Glomerular endothelial cell (primary cell): Measurements from ENCODE around the gene LFNG. TPM values are rescaled to one million over a fixed set of nuclear protein-coding genes. Genes with fewer than 3 reads are reported as not detected.
"Not testable (repeated sequence)": the region's sequence is repeated elsewhere in the genome, so short reads cannot be mapped to it uniquely, and the experiment has no call there.

Experiments used
- DNase-seq: peaks from one replicate; pipeline ENCODE4 v3.0.0-alpha.2; 2011; ENCODE audit warnings: low read depth, low spot score; ENCODE audit errors: extremely low read depth
- total RNA-seq: library from RNA; depleted of rRNA; stranded (reverse); fragments of >200 nt; gene quantifications from 2 replicates; pipeline ENCODE4 v1.2.3, GENCODE V29; 2015

Gene LFNG
- total RNA-seq, 1 donor from 2014 or later: 14.8 TPM

DNA sequence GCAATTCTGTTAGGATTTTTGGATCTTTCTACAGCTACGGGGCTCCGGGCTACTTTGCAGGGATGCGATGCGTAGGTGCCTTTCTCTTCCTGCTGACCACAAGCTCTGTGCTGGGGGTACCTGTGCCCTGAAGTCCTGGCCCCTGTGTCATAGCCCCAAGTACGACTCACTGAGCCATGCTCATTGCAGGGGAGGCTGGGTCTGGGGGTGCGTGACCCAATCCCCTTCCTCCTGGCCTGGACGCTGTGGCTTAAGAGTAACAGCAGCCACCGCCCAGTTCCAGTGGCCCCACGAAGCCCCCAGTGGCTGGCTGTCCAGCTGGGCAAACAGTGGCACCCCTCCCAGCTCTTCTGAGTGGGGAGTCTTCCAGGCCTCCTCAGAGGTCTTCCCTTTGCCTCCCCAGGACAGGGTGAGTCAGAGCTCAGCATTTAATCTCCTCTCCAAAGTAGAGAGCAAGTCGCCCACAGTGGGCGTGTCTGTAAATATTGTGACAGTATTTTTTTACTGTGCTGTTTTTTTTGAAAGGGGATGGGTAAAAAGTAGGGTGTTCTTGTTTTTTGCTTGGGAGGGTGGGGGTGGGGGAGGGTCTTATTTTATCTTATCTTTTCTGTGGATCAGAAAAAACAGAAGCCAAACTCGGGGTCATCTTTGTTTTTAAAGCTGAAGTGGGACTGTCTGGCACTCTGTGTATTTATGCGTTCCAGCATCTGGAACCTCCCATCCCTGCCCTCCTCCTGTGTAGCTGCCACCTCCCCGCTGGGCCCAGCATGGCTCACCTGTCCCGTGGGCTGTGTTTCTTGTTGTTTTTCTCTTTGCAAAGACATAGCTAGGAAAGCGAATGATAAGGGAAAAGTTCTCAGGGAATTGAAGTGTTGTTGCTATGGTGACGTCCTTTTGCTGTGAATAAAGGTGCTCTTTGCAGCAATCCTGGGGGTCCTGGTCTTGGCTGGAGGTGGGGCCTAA, 8.2 kb downstream of the LFNG start:
- DNase-seq: no peak

DNA sequence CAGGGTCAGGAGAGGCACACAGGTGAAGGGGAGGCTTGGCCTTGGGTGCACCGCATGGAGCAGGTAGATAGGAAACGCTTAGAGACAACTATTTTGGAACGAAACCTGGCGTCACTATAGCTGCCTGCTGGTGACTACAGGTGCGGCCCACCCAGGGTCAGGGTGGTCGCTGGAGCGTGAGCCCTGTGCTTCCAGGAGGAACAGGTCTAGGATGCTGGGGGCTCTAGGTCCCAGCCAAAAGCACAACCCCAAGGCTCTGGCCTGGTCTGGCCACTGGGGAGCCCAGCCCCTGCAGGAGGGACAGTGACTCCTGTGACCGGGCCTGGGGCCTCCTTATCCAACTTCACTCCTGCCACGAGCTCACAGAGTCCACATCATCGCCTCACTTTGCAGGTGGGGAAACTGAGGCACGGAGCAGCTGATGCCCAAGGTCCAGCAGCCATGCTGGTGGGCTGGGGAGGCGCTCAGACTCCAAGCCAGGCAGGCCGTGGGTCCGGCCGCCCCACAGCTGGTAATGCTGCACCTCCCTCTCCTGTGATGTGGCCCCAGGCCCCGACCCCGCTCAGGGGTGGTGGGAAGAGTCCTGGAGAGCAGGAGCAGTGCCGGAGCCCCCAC, 9.0 kb downstream of the LFNG start:
- DNase-seq: no peak

DNA sequence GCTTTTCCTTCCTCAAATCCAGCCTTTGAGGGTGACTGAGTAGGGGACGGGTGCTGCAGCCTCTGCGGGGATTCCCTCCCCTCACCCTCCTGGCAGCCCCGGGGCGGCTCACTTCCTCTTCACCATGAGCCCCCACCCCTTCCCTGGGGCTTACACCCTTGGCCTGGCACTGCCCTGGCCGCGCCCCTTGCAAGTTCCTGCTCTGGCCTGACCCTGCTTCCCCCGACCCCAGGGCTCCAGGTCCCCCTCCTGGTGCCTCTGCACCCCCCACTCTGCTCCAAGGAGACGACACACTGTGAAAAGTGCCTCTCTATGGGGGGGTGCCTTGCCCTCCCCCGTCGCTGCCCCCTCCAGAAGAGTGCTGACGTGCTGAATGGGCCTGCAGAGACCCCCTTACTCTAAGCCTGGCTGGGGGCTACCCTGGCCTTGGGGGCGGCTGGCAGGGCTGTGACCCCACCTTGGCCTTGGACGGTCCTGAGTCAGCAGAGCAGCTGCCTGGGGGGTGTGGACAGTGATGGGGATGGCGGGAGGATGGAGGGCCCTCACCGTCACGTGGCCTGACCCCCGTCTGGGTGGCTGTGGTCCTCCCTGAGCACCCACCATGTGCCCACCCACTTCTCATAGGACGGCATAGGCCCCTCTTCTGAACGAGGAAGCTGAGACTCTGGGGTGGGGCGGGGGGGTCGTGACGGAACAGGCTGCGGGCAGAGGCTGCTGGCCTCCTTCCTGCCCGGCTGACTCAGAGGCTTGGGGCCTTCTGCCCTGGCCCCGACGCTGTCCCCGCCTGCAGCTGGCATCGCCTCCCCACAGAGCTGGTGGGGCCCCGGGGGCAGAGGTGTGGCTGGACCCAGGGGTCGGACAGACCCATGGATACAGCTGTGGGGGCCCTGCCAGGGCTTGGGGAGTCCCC, 9.8 kb downstream of the LFNG start:
- no peak for DNase-seq

DNA sequence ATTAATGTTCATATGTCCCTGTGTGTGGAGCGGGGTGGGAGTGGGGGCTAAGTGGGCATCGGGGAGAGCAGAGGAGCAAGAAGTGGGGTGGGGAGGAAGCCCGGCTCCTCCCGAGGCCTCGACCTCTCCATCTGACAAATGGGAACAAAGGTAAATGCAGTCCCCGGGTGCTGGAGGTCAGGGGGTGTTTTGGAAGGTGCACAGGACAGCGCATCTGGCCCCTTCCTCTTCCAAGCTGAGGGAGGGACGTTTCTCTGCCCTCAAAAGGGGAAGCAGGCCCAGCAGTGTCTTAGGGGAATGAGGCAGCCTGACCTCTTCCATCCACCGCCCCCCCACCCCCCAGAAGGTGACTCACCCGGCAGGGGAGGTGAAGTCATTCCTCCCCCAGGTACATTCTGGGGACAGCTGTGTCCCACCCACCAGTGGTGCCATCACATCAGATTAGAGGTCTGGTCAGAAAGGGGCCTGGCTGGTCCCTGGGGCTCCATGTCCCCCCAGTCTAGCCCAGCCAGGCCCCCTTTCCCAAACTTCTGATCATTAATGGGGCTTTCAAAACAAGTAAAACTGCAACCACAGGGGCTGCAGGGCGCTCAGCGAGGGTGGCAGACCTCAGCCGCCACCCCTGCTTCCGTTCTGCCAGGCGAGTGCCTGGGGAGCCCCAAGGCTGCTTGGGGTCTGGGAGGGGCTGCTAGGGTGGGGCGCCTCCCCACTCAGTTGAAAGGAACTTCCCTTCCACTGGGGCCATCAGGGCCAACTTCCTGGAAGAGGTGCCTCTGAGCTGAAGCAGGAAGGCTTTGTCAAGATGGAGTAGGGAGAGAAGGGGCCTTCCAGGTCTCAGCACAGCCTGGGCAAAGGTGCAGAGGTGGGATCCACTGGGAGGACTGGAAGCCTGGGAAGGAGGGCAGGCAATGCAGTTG, 10.8 kb downstream of the LFNG start:
- no peak for DNase-seq

DNA sequence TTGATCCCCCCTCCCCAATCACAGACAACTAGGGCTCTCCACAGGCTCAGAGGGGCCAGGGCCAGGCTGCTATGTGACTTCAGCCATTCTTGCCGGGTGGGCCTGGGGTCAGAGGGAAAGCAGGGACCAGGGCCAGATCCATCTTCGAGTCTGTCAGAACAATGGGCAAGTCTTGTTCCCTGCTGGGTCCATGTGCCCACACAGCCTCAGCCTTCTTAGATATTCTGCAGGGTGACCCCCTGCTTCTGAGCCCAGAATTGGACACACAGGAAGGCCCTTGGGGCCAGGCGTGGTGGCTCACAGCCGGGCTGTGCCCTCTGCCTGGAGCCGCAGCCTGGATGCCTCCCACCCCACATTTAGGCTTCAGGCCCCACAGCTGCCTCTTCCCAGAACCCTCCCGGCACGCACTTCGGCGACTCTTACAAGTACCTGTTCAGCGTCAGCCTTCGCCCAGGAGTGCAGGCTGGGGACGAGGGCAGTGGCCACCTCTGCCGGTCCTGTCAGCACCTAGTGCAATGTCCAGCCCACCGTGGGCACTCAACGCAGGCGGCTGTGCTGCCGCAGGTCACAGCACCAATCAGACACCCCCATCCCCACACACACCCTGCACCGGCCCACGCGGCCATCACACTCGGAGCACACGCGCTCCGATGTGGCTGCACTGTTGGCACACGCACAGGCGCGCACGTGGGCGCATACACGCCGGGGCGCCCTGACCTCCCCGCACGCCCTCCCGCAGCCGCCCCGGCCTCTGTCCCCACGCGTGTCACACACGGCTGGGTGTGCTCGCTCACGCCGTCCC, 11.6 kb downstream of the LFNG start:
- DNase-seq: not testable (repeated sequence)

DNA sequence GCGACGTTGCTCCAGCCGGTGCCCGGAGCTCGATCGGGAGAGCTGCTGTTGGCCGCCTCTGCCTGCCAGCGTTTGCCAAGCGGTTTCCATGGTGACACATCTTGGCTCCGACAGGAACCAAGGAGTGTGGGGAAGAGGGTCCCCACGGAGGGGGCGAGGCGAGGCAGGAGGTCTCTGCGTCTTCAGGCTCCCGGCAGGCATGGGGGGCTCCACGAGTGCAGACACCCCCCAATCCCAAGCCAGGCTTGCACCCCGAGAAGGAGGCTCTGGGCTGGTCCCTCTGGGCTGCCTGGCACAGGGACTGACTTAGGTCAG, 12.2 kb downstream of the LFNG start:
- DNase-seq: not testable (repeated sequence)

DNA sequence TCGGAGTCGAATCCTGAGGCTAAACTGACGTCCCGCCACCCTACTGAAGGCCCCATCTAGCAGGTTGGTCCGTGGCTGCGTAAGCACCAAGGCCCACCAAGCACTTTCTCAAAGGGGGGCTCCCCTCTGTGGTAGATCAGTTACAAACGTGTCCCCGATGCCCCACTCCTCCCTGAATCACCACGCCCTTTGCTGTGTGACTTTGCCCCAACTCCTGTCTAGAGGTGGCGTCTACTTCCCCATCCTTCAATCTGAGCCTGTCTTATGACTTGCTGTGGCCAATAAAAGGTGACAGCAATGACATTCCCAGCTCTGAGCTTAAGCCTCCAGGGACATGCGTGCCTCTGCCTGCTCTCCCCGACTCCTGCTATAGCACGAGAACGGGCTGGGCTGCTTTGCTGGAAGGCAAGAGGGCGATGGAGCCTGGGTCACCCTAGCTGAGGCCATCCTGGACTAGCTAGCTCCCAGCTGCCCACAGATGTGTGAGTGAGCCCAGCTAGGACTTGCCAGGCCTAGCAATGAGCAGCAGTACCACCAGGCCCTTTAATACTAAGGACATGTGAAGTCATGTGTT, 12.7 kb downstream of the LFNG start:
- not testable (repeated sequence) for DNase-seq

DNA sequence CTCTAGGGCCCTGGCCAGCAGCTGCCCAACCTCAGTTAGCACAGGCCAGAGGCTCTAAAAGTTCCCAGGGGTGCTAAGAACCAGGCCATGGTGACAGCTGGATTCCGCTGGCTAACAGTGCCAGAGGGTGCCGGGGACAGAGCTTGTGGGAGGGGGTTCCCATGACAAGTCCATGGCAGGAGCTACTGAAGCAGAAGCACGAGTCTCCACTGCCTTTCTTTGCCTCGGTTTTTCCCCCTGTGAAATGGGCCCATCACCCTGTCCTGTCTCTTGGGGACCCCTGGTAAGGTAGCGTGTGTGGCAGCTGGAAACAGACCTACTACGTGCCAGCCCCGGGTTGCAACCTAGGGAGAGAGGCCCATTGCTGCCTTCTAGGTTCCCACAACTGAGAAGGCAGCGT, 13.2 kb downstream of the LFNG start:
- DNase-seq: not testable (repeated sequence)

DNA sequence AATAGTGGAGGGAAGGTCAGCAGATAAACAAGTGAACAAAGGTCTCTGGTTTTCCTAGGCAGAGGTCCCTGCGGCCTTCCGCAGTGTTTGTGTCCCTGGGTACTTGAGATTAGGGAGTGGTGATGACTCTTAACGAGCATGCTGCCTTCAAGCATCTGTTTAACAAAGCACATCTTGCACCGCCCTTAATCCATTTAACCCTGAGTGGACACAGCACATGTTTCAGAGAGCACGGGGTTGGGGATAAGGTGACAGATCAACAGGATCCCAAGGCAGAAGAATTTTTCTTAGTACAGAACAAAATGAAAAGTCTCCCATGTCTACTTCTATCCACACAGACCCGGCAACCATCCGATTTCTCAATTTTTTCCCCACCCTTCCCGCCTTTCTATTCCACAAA, 14.0 kb downstream of the LFNG start:
- DNase-seq: not testable (repeated sequence)

DNA sequence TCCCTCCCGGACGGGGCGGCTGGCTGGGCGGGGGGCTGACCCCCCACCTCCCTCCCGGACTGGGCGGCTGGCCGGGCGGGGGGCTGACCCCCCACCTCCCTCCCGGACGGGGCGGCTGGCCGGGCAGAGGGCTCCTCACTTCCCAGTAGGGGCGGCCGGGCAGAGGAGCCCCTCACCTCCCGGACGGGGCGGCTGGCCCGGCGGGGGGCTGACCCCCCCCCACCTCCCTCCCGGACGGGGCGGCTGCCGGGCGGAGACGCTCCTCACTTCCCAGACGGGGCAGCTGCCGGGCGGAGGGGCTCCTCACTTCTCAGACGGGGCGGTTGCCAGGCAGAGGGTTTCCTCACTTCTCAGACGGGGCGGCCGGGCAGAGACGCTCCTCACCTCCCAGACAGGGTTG, 14.6 kb downstream of the LFNG start:
- DNase-seq: not testable (repeated sequence)

DNA sequence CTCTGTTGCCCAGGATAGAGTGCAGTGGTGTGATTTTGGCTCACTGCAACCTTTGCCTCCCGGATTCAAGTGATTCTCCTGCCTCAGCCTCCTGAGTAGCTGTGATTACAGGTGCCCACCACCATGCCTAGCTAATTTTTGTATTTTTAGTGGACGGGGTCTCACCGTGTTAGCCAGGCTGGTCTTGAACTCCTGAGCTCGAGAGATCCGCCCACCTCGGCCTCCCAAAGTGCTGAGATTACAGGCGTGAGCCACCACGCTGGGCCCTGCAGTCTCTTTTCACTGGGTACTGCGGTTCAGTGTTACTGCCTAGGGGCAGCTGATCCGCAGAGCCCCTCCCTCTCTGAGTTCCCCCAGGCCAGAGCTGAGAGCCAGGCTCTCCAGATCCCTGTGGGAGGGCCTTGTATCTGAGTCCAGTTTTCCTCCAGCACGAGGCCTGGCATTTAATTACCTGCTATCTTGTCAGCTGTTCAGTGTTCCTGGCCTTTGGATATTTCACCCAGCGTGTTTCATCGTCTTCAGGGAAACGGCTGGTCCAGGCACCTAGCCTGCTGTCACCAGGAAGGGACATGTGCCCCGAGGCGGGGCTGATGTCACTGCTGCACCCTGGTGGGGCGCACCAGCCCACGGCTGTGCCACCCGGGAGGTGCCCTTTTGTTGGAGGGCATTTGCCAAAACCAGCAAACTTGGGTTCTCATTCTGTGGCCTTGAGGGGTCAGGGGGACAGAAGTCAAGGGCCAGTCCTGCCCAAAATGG, 16.5 kb downstream of the LFNG start:
- DNase-seq: not testable (repeated sequence)

DNA sequence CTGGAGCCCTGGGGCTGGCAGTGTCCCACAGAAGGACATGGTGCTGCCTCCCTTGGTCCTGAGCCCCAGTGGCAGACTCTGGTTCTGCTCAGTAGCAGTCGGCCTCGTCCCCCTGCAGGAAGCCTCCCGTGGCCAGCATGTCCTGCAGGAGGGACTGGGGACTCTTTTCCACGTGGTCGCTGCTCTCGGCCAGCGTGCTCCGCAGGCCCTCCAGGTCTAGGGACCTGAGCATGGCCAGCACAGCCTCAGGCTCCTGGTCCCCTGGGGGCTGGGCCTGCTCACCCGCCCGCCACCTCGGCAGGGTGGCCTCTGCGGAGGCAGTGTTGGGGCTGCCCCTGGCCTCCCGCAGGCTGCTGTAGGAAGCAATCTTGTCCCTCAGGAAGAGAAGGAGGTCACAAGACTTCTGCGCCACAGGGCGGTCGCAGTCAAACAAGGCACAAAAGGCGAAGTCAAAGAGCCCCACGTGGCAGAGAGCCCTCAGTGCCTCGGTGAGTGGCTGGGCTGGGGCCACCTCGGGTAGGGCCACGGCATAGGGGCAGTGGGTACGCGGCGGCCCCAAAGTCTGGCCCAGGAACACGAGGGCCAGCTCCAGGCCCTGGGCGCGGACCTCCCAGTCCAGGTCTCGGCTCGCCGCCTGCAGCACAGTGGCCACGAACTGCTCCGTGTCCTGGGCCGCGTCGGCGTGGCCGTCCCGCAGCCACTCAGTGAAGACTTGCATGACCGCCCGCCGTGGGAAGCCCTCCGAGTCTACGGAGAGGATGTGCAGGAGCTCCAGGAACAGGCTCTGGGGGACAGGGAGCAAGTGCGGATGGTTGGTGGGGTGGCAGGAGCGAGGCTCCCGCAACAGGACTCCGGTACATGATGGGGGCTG, 18.6 kb downstream of the LFNG start:
- DNase-seq: no peak

DNA sequence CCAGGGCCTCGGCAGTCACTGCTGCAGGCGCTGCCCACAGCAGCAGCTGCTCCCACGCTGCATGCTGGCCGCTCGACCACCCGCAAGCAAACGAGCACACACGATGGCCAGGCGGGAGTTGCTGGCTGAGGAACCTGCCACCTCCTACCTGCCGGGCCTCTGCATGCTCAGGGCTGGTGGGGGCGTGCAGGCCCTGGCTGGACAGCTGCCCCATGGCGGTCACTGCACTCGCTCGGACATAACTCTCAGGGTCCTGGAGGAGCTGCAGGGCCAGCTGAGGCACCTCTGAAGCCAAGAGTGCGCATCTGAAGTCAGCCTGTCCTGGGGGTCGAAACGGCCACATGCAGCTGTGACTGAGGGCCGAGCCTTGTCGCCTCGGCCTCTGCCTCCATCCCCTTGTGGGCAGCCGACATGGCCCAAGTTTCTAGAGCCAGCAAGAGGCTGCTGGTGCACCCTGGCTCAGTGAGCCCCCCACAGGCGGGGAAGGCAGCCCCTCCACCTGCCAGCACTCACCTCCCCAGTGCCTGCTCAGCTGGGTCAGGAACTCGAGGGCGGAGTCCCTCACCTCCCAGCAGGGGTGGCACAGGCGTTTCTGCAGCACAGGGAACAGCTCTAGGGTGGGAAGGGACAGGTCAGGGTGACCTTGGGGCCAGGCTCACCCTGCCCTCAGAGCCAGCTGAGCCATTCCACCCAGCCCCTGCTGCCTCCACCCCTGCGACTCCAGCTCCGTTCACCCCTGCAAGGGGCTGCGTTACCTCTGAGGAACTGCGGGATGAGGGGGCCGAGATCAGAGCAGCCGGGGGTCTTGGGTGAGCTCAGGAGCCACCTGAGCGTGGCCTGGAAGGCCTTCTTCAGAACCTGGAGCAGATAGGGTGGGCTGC, 19.7 kb downstream of the LFNG start:
- DNase-seq: no peak

DNA sequence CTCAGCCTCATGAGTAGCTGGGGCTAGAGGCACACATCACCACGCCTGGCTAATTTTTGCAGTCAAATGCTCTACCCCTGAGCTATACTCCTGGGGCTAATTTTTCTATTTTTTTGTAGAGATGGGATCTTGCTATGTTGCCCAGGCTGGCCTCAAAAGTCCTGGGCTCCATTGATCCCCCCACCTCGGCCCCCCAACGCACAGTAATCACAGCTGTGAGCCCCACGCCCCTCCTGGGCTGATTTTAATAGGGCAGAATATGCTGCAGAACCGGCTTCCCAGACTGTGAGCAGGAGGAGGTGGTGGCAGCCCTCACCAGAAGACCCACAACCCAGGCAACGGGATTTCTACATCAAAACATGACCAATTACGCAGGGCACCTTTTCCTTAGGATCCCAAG, 20.6 kb downstream of the LFNG start:
- no peak for DNase-seq

DNA sequence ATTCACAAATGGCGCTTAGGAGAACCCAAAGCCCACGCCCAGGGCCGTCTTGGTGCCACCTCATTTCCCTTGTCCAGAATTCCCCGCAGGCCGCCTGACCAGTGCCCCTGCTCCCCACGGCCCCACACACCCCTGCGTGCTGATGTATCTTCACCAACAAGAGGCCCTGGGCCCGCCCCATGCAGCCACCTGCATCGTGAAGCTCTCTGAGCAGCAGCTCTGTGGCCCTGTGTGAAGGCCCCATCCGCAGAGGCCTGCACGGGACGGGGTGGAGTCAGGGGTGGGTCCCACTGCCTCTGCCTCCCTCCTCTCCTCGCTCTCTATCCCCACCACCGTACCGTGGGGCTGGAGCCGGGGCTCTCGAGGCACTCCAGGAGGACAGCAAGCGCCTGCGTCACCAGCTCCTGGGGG, 21.1 kb downstream of the LFNG start:
- DNase-seq: no peak

DNA sequence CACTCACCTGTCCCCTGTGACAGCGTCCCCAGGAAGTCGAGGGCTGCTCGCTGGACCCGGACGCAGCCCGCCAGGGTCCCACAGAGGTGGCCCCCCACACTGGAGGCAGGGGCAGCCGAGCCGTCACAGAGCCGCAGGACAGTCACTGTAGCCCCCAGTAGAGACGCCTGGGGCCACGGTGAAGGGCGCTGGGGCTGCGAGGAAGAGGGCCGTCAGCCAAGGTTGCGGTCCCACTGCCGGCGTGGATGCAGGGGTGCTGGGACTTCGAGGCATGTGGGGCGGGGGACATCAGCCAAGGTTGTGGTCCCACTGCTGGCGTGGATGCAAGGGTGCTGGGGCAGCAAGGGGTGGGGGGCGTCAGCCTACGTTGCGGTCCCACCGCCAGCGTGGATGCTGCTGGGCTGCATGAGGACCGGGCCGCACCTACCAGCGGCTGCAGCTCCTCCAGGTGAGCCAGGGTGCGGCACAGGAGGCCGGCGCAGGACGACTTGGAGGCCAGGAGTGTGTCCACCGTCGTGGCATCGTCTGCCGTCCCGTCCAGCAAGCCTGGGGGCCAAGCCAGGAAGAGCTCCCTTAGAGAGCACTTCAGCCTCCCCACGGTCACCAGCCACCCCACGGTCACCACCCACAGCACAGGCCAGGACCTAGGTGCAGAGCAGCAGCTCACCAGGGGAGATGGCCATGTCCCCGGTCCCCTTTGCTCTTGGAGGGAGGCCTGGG, 21.9 kb downstream of the LFNG start:
- DNase-seq: no peak
